ENCODE data around the gene PSMB8.

- TF ChIP-seq, protein P1, sequence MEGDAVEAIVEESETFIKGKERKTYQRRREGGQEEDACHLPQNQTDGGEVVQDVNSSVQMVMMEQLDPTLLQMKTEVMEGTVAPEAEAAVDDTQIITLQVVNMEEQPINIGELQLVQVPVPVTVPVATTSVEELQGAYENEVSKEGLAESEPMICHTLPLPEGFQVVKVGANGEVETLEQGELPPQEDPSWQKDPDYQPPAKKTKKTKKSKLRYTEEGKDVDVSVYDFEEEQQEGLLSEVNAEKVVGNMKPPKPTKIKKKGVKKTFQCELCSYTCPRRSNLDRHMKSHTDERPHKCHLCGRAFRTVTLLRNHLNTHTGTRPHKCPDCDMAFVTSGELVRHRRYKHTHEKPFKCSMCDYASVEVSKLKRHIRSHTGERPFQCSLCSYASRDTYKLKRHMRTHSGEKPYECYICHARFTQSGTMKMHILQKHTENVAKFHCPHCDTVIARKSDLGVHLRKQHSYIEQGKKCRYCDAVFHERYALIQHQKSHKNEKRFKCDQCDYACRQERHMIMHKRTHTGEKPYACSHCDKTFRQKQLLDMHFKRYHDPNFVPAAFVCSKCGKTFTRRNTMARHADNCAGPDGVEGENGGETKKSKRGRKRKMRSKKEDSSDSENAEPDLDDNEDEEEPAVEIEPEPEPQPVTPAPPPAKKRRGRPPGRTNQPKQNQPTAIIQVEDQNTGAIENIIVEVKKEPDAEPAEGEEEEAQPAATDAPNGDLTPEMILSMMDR (IDR thresholded peaks at IDR 0.05) = no peak
- TF ChIP-seq POLR2A (IDR thresholded peaks at IDR 0.05) (no peak), POLR2AphosphoS5 (IDR thresholded peaks at IDR 0.05) (no peak)
Measured at GRCh38 chr6:32854376-32855178, 10.7 kb upstream of the PSMB8 start.
